H1 (cell line): ENCODE results near the gene CACNA2D3.

Experiments
- CTCF ChIP-seq, 3 experiments: IDR thresholded peaks; 1 replicate in 2 of 3; 2 replicates in 1 of 3; pipeline versions ENCODE4 v1.5.1 to v1.6.1; 2011; ENCODE audit warnings: low read length in 3 of 3, mild to moderate bottlenecking in 3 of 3, inconsistent platforms in 2 of 3, low read depth in 1 of 3, moderate library complexity in 1 of 3; ENCODE audit not compliant: insufficient read depth in 1 of 3; ENCODE audit errors: control extremely low read depth in 1 of 3
- EZH2 ChIP-seq: fragments of 200-600 bp; sonication (generic); IDR thresholded peaks from 2 replicates; pipeline ENCODE4 v1.7.1; 2012; ENCODE audit warnings: low read depth, mild to moderate bottlenecking, moderate library complexity, low read length, inconsistent platforms; ENCODE audit not compliant: severe bottlenecking
- HDAC6 ChIP-seq: IDR thresholded peaks from one replicate; pipeline ENCODE4 v1.7.1; 2012; ENCODE audit warnings: low read depth, mild to moderate bottlenecking, inconsistent platforms, low read length, moderate library complexity
- POLR2AphosphoS5 ChIP-seq: IDR thresholded peaks from 2 replicates; pipeline ENCODE4 v1.6.1; 2011; ENCODE audit warnings: low read depth, low read length
- POU5F1 ChIP-seq: IDR thresholded peaks from 2 replicates; pipeline ENCODE4 v1.6.1; 2011; ENCODE audit warnings: low read depth, mild to moderate bottlenecking, low read length, moderate library complexity
- SRF ChIP-seq: IDR thresholded peaks from 2 replicates; pipeline ENCODE4 v1.6.1; 2011; ENCODE audit warnings: mild to moderate bottlenecking, low read depth, low read length, moderate library complexity
- TAF1 ChIP-seq: IDR thresholded peaks from 2 replicates; pipeline ENCODE4 v1.6.1; 2011; ENCODE audit warnings: mild to moderate bottlenecking, low read depth, low read length

GRCh38 chr3:54988302-54988837, 866.0 kb downstream of the CACNA2D3 start:
- no peak for TF ChIP-seq POU5F1
- no peak for TF ChIP-seq CTCF (IDR thresholded peaks at IDR 0.05; ENCODE audit: control extremely low read depth in 1 of 3, insufficient read depth in 1 of 3, low read depth in 1 of 3, low read length in 3 of 3)
- no peak for TF ChIP-seq HDAC6
- TF ChIP-seq POLR2AphosphoS5, result no peak
- TF ChIP-seq TAF1, result no peak
- TF ChIP-seq EZH2, result no peak
- no peak for TF ChIP-seq SRF
